K562 (cell line): ENCODE data around the gene FOXK2. TPM values are rescaled to one million over a fixed set of nuclear protein-coding genes. Genes with fewer than 3 reads are reported as not detected.

Experiments used
- ARNT ChIP-seq, 2 experiments: fragments of 450-650 bp; IDR thresholded peaks; 2 replicates each; pipeline ENCODE4 v1.6.1; 2016; ENCODE audit warnings: mild to moderate bottlenecking in 1 of 2
- C11orf30 ChIP-seq: fragments of 450-650 bp; IDR thresholded peaks from 2 replicates; pipeline ENCODE4 v1.6.1; 2016; ENCODE audit warnings: low read depth, mild to moderate bottlenecking
- HCFC1 ChIP-seq: IDR thresholded peaks from 2 replicates; pipeline ENCODE4 v1.6.1; 2012; ENCODE audit warnings: low read depth, low read length, improper control_type of control experiment
- HDGF ChIP-seq: fragments of 450-650 bp; IDR thresholded peaks from 2 replicates; pipeline ENCODE4 v1.6.1; 2016
- KAT2B ChIP-seq: IDR thresholded peaks from one replicate; pipeline ENCODE4 v1.6.1; 2012; ENCODE audit warnings: low read depth, mild to moderate bottlenecking, control low read depth, inconsistent platforms, low read length, moderate library complexity
- KAT7 ChIP-seq: sonication (generic); formaldehyde crosslinking; IDR thresholded peaks from 2 replicates; pipeline ENCODE4 v1.8.0; 2022; ENCODE audit warnings: missing genetic modification reagents, mild to moderate bottlenecking, borderline replicate concordance
- KAT8 ChIP-seq: fragments of 450-650 bp; IDR thresholded peaks from 2 replicates; pipeline ENCODE4 v1.6.1; 2016; ENCODE audit warnings: low read depth, mild to moderate bottlenecking
- KDM4B ChIP-seq, 2 experiments: fragments of 450-650 bp in 1 of 2; sonication (generic) in 1 of 2; IDR thresholded peaks; 2 replicates each; pipeline ENCODE4 v1.6.1; 2016 to 2017; ENCODE audit warnings: borderline replicate concordance in 2 of 2, antibody characterized with exemption in 1 of 2, low read depth in 1 of 2, mild to moderate bottlenecking in 1 of 2
- KHSRP ChIP-seq: fragments of 450-650 bp; IDR thresholded peaks from 2 replicates; pipeline ENCODE4 v1.6.1; 2017
- MAX ChIP-seq: sonication (generic); formaldehyde crosslinking; IDR thresholded peaks from 2 replicates; pipeline ENCODE4 v1.9.0; 2022; ENCODE audit warnings: mild to moderate bottlenecking, missing genetic modification reagents
- MTA1 ChIP-seq: fragments of 450-650 bp; IDR thresholded peaks from 2 replicates; pipeline ENCODE4 v1.6.1; 2017; ENCODE audit warnings: borderline replicate concordance
- NFIX ChIP-seq: fragments of 250-450 bp; sonication (Bioruptor Pico); IDR thresholded peaks from 2 replicates; pipeline ENCODE4 v1.4.0; 2020; ENCODE audit warnings: low read depth, mild to moderate bottlenecking, moderate library complexity
- NFRKB ChIP-seq: fragments of 450-650 bp; IDR thresholded peaks from 2 replicates; pipeline ENCODE4 v1.6.1; 2016; ENCODE audit warnings: low read depth
- PTBP1 ChIP-seq: fragments of 200-400 bp; formaldehyde crosslinking; IDR thresholded peaks from 2 replicates; pipeline ENCODE4 v1.6.1; 2017; ENCODE audit warnings: low read depth, low read length
- PURB ChIP-seq: sonication (generic); formaldehyde crosslinking; IDR thresholded peaks from 2 replicates; pipeline ENCODE4 v1.9.0; 2021; ENCODE audit warnings: low read depth, mild to moderate bottlenecking, missing genetic modification reagents
- RBM17 ChIP-seq: fragments of 200-400 bp; formaldehyde crosslinking; IDR thresholded peaks from 2 replicates; pipeline ENCODE4 v1.6.1; 2017; ENCODE audit warnings: low read depth, mild to moderate bottlenecking, low read length, borderline replicate concordance
- SAP30 ChIP-seq: fragments of 200-600 bp; sonication (generic); IDR thresholded peaks from 2 replicates; pipeline ENCODE4 v1.6.1; 2012; ENCODE audit warnings: borderline replicate concordance, low read depth, mild to moderate bottlenecking, moderate library complexity, low read length, control low read depth, inconsistent platforms; ENCODE audit not compliant: insufficient read depth, poor library complexity, severe bottlenecking
- SIRT6 ChIP-seq: IDR thresholded peaks from one replicate; pipeline ENCODE4 v1.6.1; 2012; ENCODE audit warnings: low read depth, mild to moderate bottlenecking, control low read depth, inconsistent platforms, low read length, moderate library complexity
- SMARCB1 ChIP-seq: IDR thresholded peaks from 2 replicates; pipeline ENCODE4 v1.6.1; 2011; ENCODE audit warnings: improper control_type of control experiment, low read depth; ENCODE audit not compliant: insufficient read length
- SPI1 ChIP-seq: IDR thresholded peaks from 2 replicates; pipeline ENCODE4 v1.6.1; 2011; ENCODE audit warnings: low read depth, low read length, control low read depth, borderline replicate concordance
- TRIM24 ChIP-seq, 2 experiments: fragments of 450-650 bp; IDR thresholded peaks; 2 replicates each; pipeline ENCODE4 v1.6.1; 2016
- WHSC1 ChIP-seq: IDR thresholded peaks from one replicate; pipeline ENCODE4 v1.6.1; 2012; ENCODE audit warnings: low read length, control low read depth, inconsistent platforms
- YBX1 ChIP-seq: fragments of 450-650 bp; IDR thresholded peaks from 2 replicates; pipeline ENCODE4 v1.7.1; 2016; ENCODE audit warnings: mild to moderate bottlenecking
- ZBTB7A ChIP-seq: IDR thresholded peaks from 2 replicates; pipeline ENCODE4 v1.6.1; 2011; ENCODE audit warnings: low read depth, mild to moderate bottlenecking, low read length, moderate library complexity, borderline replicate concordance; ENCODE audit not compliant: control insufficient read depth
- ZFP30 ChIP-seq: fragments of 250-450 bp; sonication (Bioruptor Pico); IDR thresholded peaks from 2 replicates; pipeline ENCODE4 v1.8.0; 2022; ENCODE audit warnings: moderate library complexity, mild to moderate bottlenecking, inconsistent platforms, borderline replicate concordance
- ZNF212 ChIP-seq: fragments of 450-650 bp; formaldehyde crosslinking; IDR thresholded peaks from 2 replicates; pipeline ENCODE4 v1.4.0; 2020; ENCODE audit warnings: mild to moderate bottlenecking
- ZNF274 ChIP-seq: IDR thresholded peaks from 2 replicates; pipeline ENCODE4 v1.6.1; 2011; ENCODE audit warnings: low read depth, mild to moderate bottlenecking, low read length, moderate library complexity, borderline replicate concordance
- ZNF280A ChIP-seq: fragments of 450-650 bp; IDR thresholded peaks from 2 replicates; pipeline ENCODE4 v1.6.1; 2018; ENCODE audit warnings: mild to moderate bottlenecking, low read depth; ENCODE audit not compliant: partially characterized antibody
- ZNF395 ChIP-seq: fragments of 200-800 bp; sonication (Bioruptor generic); IDR thresholded peaks from 2 replicates; pipeline ENCODE4 v1.6.1; 2017; ENCODE audit warnings: missing genetic modification characterization, missing compliant biosample characterization
- ZNF695 ChIP-seq: fragments of 450-650 bp; formaldehyde crosslinking; IDR thresholded peaks from 2 replicates; pipeline ENCODE4 v1.4.0; 2020; ENCODE audit warnings: mild to moderate bottlenecking, moderate library complexity
- polyA plus RNA-seq, 8 experiments: library from polyadenylated mRNA; depleted of rRNA in 4 of 8; stranded (reverse) in 5 of 8; unstranded in 3 of 8; fragments of >200 nt; fragmentation: Nextera tagmentation in 2 of 8; fragmentation: Illumina TruSeq in 1 of 8; extraction: Ambion mirVana in 2 of 8; extraction: Trizol in 1 of 8; gene quantifications; 2 replicates each; pipeline versions ENCODE4 v1.2.1 to v1.2.3, GENCODE V29; 2011 to 2014; ENCODE audit warnings: inconsistent platforms in 1 of 8, missing spikeins in 1 of 8
- total RNA-seq, 7 experiments: library from RNA; depleted of rRNA in 6 of 7; stranded (reverse); fragments of >200 nt in 6 of 7; fragmentation: Illumina TruSeq in 2 of 7; extraction: Trizol in 2 of 7; gene quantifications; 2 replicates each; pipeline versions ENCODE4 v1.2.1 to v1.2.3, GENCODE V29; 2011 to 2021; ENCODE audit warnings: low replicate concordance in 1 of 7

FOXK2 gene
- total and polyA plus RNA-seq, 9 of the 15 experiments (the other 6 are each of a cell fraction or from before 2014, with no cell fraction given), result 3.0 to 86.0 (median 44.1) TPM

GRCh38 chr17:82648165-82648668 is 128.7 kb downstream of the FOXK2 start, which contains the start of gene WDR45B (continued):
- TF ChIP-seq KHSRP (no peak), MAX (CRISPR knock-in tag) (peak; percentile 91), PURB (CRISPR knock-in tag) (no peak), ZNF695 (CRISPR knock-in tag) (no peak), ZFP30 (no peak), RBM17 (no peak), ZNF212 (CRISPR knock-in tag) (no peak), TRIM24 (IDR thresholded peaks at IDR 0.05) (no peak), ZNF395 (CRISPR knock-in tag) (peak; percentile 56; the same call in 1 of the 2 replicates), SIRT6 (no peak), MTA1 (no peak), KAT8 (no peak), PTBP1 (no peak), KAT2B (no peak), ZBTB7A (0 out of 2 replicates have a peak, but pooled peaks have one; percentile 9), KAT7 (CRISPR knock-in tag) (no peak; the same call in 1 of the 2 replicates), ZNF274 (no peak), WHSC1 (no peak), NFIX (CRISPR knock-in tag) (no peak), ZNF280A (no peak), SPI1 (no peak), SMARCB1 (no peak), C11orf30 (peak; percentile 35; the same call in 1 of the 2 replicates), KDM4B (IDR thresholded peaks at IDR 0.05; ENCODE audit: borderline replicate concordance in 2 of 2, low read depth in 1 of 2) (no peak), HCFC1 (peak; percentile 77), HDGF (no peak), YBX1 (no peak), ARNT (IDR thresholded peaks at IDR 0.05) (no peak), SAP30 (peak; percentile 88), NFRKB (no peak)
